GM19467 (cell line): ENCODE results near the gene CC2D2A.
"Not testable (repeated sequence)": the region's sequence is repeated elsewhere in the genome, so short reads cannot be mapped to it uniquely, and the experiment has no call there.

Experiments used
- ATAC-seq: cut with Tn5 transposase; IDR thresholded peaks from one replicate; pipeline ENCODE4 v1.9.1; 2021; ENCODE audit warnings: mild to moderate bottlenecking, moderate library complexity; ENCODE audit not compliant: unreplicated experiment

CC2D2A gene

DNA sequence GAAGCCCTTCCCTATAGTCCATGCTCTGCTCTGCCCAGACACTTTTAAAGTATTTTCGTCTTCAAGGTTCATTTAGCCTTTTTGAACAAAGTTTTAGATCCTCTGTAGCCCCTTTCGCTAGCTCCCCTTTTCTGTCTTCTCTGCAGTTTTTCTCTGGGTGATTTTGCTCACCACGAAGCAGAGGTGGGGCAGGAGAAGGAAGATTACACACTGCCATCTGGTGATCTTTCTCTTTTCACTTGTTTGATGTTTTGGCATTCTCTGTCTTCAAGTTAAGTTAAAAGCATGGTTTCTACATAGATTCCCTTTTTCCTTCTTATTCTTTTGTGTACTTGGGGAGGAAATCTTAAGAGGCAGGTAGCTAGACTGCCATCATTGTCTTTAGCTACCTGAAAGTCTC lies 43.9 kb downstream of the CC2D2A start:
- no peak for ATAC-seq

DNA sequence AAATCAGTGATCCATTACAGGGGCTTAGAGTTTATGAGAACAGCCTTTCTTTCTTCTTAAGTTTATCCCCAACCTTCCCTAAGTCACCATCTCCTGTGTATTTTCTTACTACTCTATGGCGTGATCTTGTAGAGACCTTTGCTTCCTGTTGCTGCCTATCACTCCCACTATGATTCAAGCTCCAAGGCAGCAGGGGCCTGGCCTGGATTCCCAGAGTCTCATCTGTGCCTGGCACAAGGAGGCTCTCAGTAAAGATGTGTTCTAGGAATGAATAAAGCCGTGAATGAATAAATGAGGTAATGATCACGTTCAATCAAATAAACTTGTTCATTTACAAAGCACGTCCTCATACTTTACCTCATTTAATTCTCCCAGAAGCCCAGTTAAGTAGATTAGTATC lies 45.4 kb downstream of the CC2D2A start:
- no peak for ATAC-seq

DNA sequence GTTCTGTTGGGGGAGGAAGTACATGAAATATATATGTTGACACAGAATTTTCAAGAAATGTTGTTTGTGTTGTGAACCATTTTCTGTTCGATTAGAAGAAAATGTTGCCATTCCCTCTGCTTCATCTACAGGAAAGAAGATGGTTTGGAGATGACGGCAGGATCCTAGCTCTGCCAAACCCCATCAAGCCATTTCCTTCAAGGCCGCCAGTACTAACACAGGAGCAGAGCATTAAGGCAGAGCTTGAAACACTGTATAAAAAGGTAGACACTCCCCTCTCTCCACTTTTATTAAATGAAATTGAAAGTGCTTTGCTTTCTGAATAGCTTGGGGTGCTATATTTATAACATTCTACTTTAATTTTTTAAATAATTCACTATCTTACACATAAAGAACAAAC lies 46.8 kb downstream of the CC2D2A start:
- no peak for ATAC-seq

DNA sequence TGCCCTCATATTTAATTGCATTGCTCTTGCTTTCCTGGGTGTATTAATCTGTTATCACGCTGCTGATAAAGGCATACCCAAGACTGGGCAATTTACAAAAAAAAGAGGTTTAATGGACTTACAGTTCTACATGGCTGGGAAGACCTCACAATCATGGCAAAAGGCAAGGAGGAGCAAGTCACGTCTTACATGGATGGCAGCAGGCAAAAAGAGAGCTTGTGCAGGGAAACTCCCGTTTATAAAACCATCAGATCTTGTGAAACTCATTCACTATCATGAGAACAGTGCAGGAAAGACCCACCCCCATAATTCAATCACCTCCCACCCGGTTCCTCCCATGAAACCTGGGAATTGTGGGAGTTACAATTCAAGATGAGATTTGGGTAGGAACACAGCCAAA lies 48.0 kb downstream of the CC2D2A start:
- ATAC-seq: not testable (repeated sequence)

DNA sequence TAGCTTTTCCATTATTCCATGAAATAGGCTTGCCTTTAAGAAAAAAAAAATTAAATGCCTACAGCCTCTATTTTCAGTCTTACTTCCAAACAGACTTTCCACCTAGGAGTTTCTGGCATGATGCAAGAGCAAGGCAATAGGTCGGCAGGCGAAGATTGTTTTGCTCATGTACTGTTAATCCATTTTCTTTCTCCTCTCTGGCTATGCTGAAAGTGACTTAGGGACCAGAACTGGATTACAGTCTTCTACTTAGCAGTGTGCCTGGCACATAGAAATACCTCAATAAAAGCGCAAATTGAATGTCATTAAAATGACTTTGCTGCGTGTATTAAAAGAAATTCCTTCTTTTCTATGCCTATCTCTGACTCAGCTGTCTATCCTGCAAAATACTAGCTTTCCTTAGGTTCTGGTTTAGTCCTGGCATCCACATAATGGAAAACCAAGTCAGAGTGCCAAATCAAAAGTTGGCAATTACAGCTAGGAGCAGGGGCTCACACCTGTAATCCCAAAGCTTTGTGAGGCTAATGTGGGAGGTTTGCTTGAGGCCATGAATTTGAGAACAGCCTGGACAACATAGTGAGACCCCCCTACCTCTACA lies 51.9 kb downstream of the CC2D2A start:
- no peak for ATAC-seq

DNA sequence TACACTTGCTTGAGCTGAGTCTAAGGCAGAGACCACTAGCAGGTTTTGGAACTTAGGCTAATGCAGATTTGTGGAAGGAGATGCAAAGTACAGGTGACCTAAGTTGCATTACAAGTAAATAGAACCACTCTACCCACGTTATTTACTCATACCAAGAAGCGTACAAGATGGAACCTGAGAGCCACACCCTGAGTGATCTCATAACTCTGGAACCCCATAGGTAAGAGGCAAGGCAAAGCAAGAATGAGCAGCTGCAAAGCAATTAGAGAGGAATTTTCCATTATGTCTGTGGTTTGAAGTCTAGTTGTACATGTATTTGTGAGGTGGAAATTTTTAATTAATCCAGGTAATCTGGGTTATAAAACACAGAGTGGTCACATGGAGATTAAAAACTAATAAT lies 55.4 kb downstream of the CC2D2A start:
- no peak for ATAC-seq

DNA sequence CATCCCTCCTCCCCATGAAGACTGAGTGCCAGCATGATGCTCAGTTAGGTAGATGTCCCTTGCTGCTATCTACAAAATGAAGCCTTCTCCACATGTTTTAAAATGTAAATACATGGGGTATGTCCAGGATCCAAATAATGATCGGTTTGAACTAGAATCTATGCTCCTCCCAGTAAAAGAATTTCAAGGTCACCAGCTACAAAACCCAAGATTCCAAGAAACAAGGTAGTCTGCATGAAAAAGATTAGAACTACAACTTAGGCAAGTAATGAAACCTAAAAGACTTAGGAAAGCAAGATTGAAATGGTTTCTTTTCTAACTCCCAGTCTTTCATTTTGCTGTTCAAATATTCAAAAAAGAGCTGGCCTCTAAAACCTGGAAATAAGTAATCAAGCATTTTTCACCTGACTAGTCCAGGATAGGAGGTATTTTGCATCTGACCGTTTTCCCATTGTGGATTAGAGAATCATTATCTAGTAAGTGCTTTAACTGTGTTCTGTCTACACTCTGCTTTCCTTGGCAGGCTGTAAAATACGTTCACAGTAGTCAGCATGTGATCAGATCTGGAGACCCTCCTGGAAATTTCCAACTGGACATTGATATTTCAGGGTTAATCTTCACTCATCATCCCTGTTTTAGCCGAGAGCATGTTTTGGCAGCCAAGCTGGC lies 57.4 kb downstream of the CC2D2A start:
- no peak for ATAC-seq

DNA sequence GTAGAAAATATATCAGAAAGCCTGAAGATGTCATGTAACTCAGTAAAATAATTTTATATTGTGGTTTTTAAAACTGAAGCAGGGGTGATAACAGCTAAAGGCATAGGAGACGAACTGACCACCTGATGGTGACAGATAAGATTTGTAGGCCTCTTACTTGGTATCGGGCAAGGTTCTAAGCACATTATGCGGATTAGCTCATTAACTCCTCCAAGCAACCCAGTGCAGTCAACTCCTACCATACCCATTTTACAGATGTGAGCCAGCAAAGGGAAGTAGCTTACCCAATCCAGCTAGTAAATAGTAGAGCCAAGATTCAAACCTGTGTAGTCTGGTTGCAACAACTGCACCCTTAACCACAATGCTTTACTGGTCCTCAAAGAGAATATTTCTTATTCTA lies 62.1 kb downstream of the CC2D2A start:
- ATAC-seq: no peak

DNA sequence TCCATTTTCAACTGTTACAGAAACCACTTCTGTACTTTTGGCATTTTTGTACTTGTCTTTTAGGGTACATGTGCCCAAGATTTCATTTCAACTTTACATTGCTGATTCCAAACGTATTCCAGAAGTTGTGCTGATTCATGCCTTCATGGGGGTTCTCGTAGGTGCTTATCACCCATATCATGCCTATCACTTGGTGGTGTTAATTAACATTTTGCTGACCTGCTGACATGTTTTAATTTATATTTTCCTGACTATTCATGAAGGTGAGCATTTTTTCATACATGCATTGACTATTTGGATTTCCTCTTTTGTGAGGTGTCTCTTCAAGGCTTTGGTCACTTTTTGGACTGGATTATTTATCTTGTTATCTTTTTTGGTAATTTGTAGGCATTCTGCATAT lies 64.1 kb downstream of the CC2D2A start:
- ATAC-seq: no peak

DNA sequence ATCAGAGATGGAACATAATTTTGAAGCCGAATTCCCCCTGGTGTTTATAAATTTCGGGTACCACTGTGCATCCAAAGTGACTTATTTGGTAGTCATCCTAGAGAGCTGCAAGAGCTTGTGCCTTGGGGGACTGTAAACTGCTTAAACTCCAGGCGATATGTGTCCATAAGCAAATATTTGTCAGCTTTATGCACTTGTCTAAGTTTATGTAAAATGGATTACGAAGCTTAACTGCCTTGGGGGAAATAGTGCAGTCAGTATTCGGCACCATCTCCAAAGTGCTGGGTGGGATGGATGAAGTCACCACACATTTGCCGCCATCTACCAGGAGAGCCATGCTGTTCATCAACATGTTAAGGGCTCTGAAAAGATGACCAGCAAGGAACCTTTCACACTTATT lies 65.9 kb downstream of the CC2D2A start:
- no peak for ATAC-seq

DNA sequence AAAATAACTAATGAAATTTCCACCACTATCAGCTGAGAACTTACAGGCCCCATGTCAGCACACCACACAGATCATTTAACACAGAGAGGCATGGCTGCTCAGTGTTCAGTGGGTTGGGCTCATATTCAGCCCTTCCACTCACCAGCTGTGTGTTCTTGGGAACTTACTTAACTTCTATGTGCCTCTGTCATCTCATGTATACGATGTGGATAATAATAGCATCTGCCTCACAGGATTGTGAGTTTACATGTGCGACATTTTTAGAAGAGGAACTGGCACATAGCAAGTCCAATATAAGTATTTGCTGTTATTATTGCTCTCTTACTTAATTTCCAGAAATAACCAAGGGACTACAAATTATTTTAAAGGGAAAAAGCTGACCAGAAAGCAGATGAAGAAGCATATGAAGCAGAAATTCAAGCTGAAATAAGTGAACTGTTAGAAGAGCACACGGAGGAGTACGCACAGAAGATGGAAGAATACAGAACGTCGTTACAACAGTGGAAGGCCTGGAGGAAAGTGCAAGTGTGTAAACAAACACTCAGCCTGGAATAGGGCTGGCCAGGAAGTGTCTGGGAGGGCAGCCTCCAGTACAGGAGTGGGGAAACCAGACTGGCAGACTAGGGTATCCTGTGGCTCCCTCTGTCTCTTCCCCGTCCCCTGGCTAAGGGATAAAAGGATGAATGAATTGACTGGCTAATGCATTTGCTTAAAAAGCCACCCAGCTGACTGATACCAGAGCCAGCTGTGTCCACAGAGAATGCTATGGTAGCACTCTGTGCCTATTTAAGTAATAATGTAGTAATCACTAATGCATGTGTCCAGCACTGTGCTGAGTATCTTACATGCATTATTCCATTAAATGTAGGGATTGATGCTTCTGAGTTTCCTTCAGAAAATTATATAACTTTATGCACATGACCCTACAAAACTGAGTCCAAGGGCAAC lies 67.1 kb downstream of the CC2D2A start:
- no peak for ATAC-seq

DNA sequence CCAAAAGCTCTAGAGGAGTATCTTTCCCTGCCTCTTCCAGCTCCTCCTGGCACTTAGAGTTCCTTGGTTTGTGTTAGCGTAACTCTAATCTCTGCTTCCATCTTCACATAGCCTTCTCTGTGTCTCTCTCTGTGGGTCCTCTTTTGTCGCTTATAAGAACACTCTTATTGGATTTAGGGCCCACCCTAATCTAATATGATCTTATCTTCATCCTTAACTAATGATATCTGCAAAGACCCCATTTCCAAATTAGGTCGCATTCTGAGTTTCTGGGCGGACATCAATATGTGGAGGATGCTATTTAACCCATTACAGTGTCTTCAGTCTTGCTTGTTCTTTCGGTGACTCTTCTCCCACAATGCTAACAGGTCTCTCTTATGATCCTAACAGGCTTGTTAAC lies 72.3 kb downstream of the CC2D2A start:
- no peak for ATAC-seq

DNA sequence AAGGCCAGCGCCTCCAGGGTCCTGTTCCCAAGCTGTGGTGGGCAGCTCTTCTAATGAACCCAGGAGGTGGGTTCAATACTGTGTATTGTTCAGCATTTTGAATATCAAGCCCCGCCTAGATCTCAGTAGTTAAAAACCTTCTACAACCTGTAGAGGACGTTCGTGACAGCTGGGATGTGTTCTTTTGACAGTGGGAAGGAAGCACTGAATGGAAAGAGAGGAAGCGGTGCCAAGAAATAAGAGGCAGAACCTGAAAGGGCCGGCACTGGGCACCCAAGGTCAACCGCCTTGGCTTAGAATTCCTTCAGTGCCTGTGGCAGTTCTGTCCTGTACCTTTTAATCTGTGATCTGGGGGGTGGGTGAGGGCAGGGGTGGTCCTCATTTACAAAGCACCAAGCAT lies 73.1 kb downstream of the CC2D2A start:
- ATAC-seq: no peak

DNA sequence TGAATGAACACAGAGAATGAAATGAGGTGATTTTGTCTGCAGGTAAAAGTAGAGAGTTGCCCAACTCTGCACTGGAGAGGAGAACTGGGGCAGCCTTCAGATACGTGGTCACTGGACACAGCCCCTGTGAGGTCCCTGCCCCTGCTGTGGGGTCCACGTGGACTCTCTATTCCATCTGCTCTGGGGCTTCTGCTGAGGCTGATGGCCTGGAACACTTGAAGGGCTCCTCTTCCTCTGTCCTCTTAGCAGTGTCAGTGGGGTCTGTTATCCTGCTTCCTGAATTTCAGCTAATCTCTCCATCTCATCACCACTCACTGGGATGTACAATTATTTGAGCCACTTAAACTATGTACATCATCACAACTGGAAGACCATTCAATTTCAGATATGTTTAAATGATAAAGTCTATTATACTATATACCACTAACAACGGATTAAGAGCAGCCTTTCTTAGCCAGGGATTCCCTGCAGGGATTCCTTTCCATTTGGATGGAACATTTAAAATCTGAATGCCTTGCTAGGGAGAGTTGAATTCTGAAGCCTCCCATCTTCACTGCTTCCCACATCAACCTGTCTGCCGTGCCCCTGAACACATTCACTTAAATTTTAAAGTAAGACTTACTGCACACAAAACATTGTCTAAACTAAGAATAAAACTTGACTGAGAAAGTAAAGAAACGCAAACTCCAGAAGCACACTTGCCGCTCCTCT lies 74.0 kb downstream of the CC2D2A start:
- no peak for ATAC-seq

DNA sequence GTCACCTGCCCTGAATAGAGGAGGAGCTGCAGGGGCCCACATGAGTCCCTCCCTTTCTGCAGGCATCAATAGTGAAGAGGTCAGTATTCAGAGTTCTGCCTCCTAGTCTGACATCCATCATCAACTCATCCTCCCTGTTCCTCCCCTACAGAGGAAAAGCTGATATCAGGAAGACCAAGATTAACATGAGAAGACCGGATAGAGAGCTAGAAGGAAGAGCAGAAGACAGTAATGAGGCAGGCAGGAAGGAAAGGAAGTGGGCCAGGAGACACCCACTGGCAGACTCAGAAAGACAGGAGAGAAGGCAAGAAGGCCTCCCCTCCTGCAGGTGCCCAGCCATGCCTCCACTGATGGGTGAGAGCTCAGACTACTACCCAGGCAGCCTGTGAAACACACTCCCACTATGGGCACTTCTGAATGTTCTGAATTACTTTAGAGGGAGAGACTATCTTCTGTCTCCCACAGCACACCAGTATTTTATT lies 74.6 kb downstream of the CC2D2A start:
- ATAC-seq: no peak

DNA sequence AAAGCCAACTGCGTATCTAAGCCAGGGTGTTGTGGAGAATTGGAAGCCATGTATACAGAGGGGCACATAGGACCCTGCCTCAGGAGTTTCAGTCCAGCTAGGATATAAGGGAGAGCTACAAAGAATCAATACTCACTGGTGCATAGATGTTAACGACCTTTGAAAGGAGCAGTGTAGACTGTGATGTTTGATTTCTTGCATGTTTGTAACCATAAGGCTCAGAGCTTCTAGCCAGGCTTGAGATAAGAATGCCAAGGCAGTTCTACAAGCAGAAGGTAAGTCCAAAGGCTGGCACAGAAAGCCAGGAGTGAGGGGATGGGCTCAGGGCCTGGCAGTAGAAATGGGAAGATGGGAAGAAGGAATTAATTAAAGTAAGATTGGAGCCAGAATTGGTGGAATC lies 75.7 kb downstream of the CC2D2A start:
- no peak for ATAC-seq

DNA sequence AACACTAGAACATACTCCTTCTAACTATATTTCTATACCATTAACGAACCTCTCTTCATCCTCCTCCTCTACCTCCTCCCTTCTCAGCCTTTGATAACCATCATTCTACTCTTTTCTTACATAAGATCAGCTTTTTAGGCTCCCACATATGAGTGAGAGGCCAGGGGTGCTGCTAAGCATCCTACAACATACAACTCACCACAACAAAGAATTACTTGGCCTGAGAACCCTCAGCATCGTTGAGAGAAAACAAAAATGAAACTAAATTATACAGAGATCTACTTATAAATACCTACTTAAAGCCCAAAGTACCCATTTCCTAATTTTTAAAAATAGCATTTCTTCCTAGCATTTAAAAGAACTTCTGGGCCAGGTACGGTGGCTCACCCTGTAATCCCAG lies 77.7 kb downstream of the CC2D2A start:
- no peak for ATAC-seq

DNA sequence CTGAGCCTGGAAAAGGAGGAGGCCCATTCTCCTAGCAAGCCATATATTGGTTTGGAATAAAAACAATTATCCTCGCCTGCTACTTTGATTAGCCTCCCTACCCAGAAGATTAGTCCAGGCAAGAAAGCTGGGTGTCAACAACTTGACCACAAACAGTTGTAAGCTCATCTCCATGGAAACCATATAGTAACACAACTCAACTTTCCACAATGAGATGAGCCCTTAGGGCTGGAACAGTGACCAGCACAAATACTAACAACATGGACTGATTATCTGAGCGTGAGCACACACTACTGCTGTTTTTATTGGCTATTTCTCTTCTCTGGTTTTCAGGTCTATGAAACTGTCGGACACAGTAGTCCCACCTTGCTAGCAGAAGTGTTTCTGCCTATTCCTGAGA lies 80.8 kb downstream of the CC2D2A start:
- no peak for ATAC-seq

DNA sequence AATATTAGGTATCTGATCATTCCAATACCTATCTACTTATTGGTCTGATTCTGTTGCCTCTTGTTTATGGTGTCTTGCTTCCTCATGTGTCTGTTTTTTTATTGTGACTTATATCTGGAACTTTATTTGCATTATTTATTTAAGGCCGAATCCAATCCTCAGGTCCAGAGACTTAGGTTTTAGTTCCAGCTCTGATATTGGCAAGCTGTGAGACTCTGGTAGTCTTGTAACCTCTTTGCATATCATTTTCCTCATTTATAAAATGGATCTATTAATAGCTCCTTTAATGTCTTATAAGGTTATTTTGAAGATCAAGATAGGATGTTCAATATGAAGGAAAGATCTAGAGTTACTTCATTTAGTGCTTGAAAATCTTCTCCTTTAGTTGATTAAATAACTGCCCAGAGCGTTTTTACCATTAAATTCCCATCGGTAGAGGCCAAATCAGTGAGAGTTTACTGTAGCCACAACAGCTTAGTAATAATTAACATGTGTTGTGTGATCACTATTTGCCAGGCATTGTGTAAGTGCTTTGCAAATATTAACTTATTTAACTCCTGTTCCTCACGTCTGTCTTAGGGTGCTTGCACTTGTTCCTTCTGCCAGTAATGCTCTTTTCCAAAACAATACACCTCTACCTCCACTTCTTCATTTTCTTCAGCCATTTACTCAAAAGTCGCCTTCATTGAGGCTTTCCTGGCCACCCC lies 82.2 kb downstream of the CC2D2A start:
- no peak for ATAC-seq

DNA sequence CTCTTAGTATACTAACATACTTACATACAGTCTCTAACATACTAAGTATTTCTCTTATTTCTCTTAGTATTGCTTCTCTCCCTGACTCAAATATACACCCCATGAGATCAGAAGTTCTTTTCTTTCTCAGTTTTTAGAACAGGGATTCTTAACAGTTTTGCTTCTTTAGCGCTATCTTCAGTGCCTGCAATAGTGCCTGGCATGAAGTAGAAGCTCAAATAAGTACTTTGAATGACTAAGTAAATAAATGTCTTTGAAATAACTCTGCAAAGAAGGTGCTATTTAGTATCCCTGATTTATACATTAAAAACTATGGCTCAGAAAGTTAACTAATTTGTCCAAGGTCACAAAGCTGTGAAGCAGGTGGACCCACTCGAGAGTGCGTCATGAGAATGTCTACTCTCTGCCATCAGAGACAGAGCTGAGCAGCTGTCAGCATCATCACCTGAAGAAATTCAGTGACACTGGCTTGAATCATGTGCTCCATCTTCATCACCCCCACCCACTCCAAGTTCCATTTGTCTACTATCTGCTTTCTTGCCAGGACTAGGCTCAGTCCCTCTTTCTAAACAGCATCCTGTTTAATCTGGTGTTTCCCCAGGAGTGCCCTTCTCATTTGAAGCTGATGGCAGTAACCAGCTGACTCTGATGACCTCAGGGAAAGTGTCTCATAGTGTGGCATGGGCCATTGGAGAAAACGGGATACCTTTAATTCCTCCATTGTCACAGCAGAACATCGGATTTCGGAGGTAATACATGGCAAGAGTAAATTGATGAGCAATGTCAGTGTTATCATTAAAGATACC lies 83.1 kb downstream of the CC2D2A start:
- no peak for ATAC-seq
